HEK293 (cell line): Measurements from ENCODE around the gene CLDN3.

Experiments used
- BCL11B ChIP-seq: fragments of 450-650 bp; formaldehyde crosslinking; IDR thresholded peaks from 2 replicates; pipeline ENCODE4 v1.5.1; 2016; ENCODE audit warnings: low read depth, missing biosample characterization, missing genetic modification characterization
- FEZF1 ChIP-seq: fragments of 450-650 bp; formaldehyde crosslinking; IDR thresholded peaks from 2 replicates; pipeline ENCODE4 v1.5.1; 2016; ENCODE audit warnings: missing biosample characterization, missing genetic modification characterization
- IKZF3 ChIP-seq: fragments of 450-650 bp; IDR thresholded peaks from 2 replicates; pipeline ENCODE4 v1.5.0; 2018; ENCODE audit warnings: missing biosample characterization, mild to moderate bottlenecking, missing genetic modification characterization, moderate library complexity
- KLF10 ChIP-seq: fragments of 450-650 bp; IDR thresholded peaks from 2 replicates; pipeline ENCODE4 v1.5.1; 2018; ENCODE audit warnings: missing biosample characterization, mild to moderate bottlenecking, missing genetic modification characterization
- KLF8 ChIP-seq: fragments of 450-650 bp; formaldehyde crosslinking; IDR thresholded peaks from 2 replicates; pipeline ENCODE4 v1.5.1; 2016; ENCODE audit warnings: missing biosample characterization, missing genetic modification characterization
- OSR2 ChIP-seq: fragments of 450-650 bp; formaldehyde crosslinking; IDR thresholded peaks from 2 replicates; pipeline ENCODE4 v1.5.1; 2016; ENCODE audit warnings: missing biosample characterization, missing genetic modification characterization
- PRDM1 ChIP-seq: fragments of 450-650 bp; formaldehyde crosslinking; IDR thresholded peaks from 2 replicates; pipeline ENCODE4; 2016; ENCODE audit warnings: missing biosample characterization, missing genetic modification characterization
- SALL2 ChIP-seq: fragments of 450-650 bp; formaldehyde crosslinking; IDR thresholded peaks from 2 replicates; pipeline ENCODE4 v1.5.0; 2017; ENCODE audit warnings: missing biosample characterization, mild to moderate bottlenecking, missing genetic modification characterization, borderline replicate concordance
- SP7 ChIP-seq: fragments of 450-650 bp; formaldehyde crosslinking; IDR thresholded peaks from 2 replicates; pipeline ENCODE4 v1.5.1; 2016; ENCODE audit warnings: missing biosample characterization, missing genetic modification characterization
- ZBTB20 ChIP-seq: fragments of 450-650 bp; formaldehyde crosslinking; IDR thresholded peaks from 2 replicates; pipeline ENCODE4 v1.5.1; 2016; ENCODE audit warnings: missing biosample characterization, missing genetic modification characterization
- ZBTB21 ChIP-seq: fragments of 450-650 bp; formaldehyde crosslinking; IDR thresholded peaks from 2 replicates; pipeline ENCODE4 v1.5.1; 2017; ENCODE audit warnings: missing biosample characterization, missing genetic modification characterization
- ZBTB48 ChIP-seq: fragments of 450-650 bp; formaldehyde crosslinking; IDR thresholded peaks from 2 replicates; pipeline ENCODE4 v1.5.1; 2016; ENCODE audit warnings: missing biosample characterization, missing genetic modification characterization
- ZFP37 ChIP-seq: fragments of 450-650 bp; formaldehyde crosslinking; IDR thresholded peaks from 2 replicates; pipeline ENCODE4 v1.5.1; 2016; ENCODE audit warnings: missing biosample characterization, missing genetic modification characterization
- ZNF132 ChIP-seq: fragments of 450-650 bp; formaldehyde crosslinking; IDR thresholded peaks from 2 replicates; pipeline ENCODE4 v1.5.1; 2017; ENCODE audit warnings: missing biosample characterization, missing genetic modification characterization, borderline replicate concordance
- ZNF18 ChIP-seq: fragments of 450-650 bp; formaldehyde crosslinking; IDR thresholded peaks from 2 replicates; pipeline ENCODE4 v1.5.1; 2016; ENCODE audit warnings: missing biosample characterization, missing genetic modification characterization
- ZNF19 ChIP-seq: fragments of 450-650 bp; formaldehyde crosslinking; IDR thresholded peaks from 2 replicates; pipeline ENCODE4; 2016; ENCODE audit warnings: missing biosample characterization, missing genetic modification characterization, low read depth
- ZNF24 ChIP-seq: fragments of 450-650 bp; formaldehyde crosslinking; IDR thresholded peaks from 2 replicates; pipeline ENCODE4 v1.5.1; 2016; ENCODE audit warnings: missing biosample characterization, missing genetic modification characterization
- ZNF473 ChIP-seq: fragments of 450-650 bp; formaldehyde crosslinking; IDR thresholded peaks from 2 replicates; pipeline ENCODE4 v1.5.1; 2017; ENCODE audit warnings: missing biosample characterization, missing genetic modification characterization
- ZNF488 ChIP-seq: fragments of 450-650 bp; formaldehyde crosslinking; IDR thresholded peaks from 2 replicates; pipeline ENCODE4 v1.5.1; 2016; ENCODE audit warnings: missing biosample characterization, missing genetic modification characterization
- ZNF529 ChIP-seq: fragments of 450-650 bp; formaldehyde crosslinking; IDR thresholded peaks from 2 replicates; pipeline ENCODE4 v1.5.1; 2017; ENCODE audit warnings: missing genetic modification characterization, missing biosample characterization; ENCODE audit not compliant: insufficient replicate concordance
- ZNF530 ChIP-seq: fragments of 450-650 bp; formaldehyde crosslinking; IDR thresholded peaks from 2 replicates; pipeline ENCODE4 v1.5.1; 2016; ENCODE audit warnings: low read depth, missing biosample characterization, missing genetic modification characterization
- ZNF585B ChIP-seq: fragments of 450-650 bp; formaldehyde crosslinking; IDR thresholded peaks from 2 replicates; pipeline ENCODE4 v1.5.1; 2016; ENCODE audit warnings: missing biosample characterization, missing genetic modification characterization
- ZNF624 ChIP-seq: fragments of 450-650 bp; formaldehyde crosslinking; IDR thresholded peaks from 2 replicates; pipeline ENCODE4 v1.5.1; 2017; ENCODE audit warnings: missing biosample characterization, missing genetic modification characterization
- ZNF707 ChIP-seq: fragments of 450-650 bp; formaldehyde crosslinking; IDR thresholded peaks from 2 replicates; pipeline ENCODE4 v1.5.1; 2016; ENCODE audit warnings: missing biosample characterization, missing genetic modification characterization
- ZNF747 ChIP-seq: fragments of 450-650 bp; formaldehyde crosslinking; IDR thresholded peaks from 2 replicates; pipeline ENCODE4 v1.5.1; 2016; ENCODE audit warnings: missing biosample characterization, missing genetic modification characterization
- ZNF785 ChIP-seq: fragments of 450-650 bp; formaldehyde crosslinking; IDR thresholded peaks from 2 replicates; pipeline ENCODE4 v1.5.1; 2016; ENCODE audit warnings: missing biosample characterization, missing genetic modification characterization
- TF ChIP-seq, protein P1 (sequence below): fragments of 450-650 bp; formaldehyde crosslinking; IDR thresholded peaks from 2 replicates; pipeline ENCODE4 v1.5.1; 2017; ENCODE audit warnings: missing biosample characterization, missing genetic modification characterization
- TF ChIP-seq, protein P2 (sequence below): fragments of 450-650 bp; formaldehyde crosslinking; IDR thresholded peaks from 2 replicates; pipeline ENCODE4 v1.5.1; 2016; ENCODE audit warnings: missing biosample characterization, missing genetic modification characterization, borderline replicate concordance

The CLDN3 gene

DNA sequence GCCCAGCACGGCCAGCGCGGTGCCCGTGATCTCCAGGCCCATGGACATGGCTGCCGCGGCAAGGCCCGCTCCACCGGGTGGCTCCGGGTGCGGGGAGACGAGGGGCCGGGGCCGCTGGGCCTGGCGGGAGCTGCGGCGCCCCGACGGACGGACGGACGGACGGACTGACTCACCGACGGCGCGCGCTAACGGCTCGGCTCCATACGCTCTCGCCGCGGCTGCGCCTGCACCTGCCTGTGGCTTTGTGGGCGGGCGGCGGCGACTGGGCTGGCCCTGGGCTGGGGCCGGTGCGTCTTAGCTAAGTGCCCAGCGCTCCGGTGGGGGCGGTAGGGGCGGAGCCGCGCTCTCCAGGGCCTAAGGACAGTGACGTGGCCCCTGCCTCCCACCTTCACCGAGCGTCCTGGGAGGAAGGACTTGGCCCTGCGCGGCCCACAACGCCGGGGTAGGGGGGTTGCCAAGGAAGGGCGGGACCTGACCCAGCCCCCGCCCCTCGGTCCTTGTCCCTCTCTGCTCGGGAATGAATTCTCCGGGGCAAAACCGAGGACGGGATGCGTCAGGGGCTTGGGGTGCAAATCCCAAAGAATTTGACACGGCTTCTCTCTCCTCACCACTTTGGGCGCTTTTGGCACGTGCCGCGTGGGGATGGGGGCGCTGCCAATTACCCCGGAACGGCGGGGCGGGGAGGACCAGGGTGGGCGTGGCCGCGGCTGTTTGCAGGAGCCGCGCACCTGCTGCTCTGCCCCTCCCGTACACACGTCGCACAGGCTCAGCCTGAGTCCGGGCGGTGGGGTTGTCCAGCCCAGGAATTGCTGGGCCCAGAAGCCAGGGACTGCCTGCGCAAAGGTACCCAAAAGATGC is at the start of gene CLDN3 (continued):
- TF ChIP-seq OSR2 (tag by site-specific recombination) (no peak), ZBTB20 (tag by site-specific recombination) (no peak), ZNF18 (tag by site-specific recombination) (no peak), ZNF529 (no peak), KLF10 (no peak), BCL11B (no peak), ZNF488 (tag by site-specific recombination) (no peak), ZNF19 (tag by site-specific recombination) (no peak), ZNF747 (no peak), ZNF707 (no peak), ZNF624 (tag by site-specific recombination) (no peak), SALL2 (tag by site-specific recombination) (no peak), ZNF530 (no peak), ZNF585B (tag by site-specific recombination) (no peak), ZBTB21 (no peak), ZNF24 (tag by site-specific recombination) (0 out of 2 replicates have a peak, but pooled peaks have one; percentile 56), KLF8 (tag by site-specific recombination) (0 out of 2 replicates have a peak, but pooled peaks have one; percentile 42), PRDM1 (no peak), SP7 (tag by site-specific recombination) (0 out of 2 replicates have a peak, but pooled peaks have one; percentile 48), ZBTB48 (tag by site-specific recombination) (no peak), ZNF785 (no peak), ZFP37 (tag by site-specific recombination) (no peak), IKZF3 (tag by site-specific recombination) (no peak), ZNF132 (tag by site-specific recombination) (no peak), ZNF473 (tag by site-specific recombination) (no peak), FEZF1 (tag by site-specific recombination) (no peak)
- TF ChIP-seq, protein P1, sequence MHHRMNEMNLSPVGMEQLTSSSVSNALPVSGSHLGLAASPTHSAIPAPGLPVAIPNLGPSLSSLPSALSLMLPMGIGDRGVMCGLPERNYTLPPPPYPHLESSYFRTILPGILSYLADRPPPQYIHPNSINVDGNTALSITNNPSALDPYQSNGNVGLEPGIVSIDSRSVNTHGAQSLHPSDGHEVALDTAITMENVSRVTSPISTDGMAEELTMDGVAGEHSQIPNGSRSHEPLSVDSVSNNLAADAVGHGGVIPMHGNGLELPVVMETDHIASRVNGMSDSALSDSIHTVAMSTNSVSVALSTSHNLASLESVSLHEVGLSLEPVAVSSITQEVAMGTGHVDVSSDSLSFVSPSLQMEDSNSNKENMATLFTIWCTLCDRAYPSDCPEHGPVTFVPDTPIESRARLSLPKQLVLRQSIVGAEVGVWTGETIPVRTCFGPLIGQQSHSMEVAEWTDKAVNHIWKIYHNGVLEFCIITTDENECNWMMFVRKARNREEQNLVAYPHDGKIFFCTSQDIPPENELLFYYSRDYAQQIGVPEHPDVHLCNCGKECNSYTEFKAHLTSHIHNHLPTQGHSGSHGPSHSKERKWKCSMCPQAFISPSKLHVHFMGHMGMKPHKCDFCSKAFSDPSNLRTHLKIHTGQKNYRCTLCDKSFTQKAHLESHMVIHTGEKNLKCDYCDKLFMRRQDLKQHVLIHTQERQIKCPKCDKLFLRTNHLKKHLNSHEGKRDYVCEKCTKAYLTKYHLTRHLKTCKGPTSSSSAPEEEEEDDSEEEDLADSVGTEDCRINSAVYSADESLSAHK (tag by site-specific recombination), result no peak
- TF ChIP-seq, protein P2, sequence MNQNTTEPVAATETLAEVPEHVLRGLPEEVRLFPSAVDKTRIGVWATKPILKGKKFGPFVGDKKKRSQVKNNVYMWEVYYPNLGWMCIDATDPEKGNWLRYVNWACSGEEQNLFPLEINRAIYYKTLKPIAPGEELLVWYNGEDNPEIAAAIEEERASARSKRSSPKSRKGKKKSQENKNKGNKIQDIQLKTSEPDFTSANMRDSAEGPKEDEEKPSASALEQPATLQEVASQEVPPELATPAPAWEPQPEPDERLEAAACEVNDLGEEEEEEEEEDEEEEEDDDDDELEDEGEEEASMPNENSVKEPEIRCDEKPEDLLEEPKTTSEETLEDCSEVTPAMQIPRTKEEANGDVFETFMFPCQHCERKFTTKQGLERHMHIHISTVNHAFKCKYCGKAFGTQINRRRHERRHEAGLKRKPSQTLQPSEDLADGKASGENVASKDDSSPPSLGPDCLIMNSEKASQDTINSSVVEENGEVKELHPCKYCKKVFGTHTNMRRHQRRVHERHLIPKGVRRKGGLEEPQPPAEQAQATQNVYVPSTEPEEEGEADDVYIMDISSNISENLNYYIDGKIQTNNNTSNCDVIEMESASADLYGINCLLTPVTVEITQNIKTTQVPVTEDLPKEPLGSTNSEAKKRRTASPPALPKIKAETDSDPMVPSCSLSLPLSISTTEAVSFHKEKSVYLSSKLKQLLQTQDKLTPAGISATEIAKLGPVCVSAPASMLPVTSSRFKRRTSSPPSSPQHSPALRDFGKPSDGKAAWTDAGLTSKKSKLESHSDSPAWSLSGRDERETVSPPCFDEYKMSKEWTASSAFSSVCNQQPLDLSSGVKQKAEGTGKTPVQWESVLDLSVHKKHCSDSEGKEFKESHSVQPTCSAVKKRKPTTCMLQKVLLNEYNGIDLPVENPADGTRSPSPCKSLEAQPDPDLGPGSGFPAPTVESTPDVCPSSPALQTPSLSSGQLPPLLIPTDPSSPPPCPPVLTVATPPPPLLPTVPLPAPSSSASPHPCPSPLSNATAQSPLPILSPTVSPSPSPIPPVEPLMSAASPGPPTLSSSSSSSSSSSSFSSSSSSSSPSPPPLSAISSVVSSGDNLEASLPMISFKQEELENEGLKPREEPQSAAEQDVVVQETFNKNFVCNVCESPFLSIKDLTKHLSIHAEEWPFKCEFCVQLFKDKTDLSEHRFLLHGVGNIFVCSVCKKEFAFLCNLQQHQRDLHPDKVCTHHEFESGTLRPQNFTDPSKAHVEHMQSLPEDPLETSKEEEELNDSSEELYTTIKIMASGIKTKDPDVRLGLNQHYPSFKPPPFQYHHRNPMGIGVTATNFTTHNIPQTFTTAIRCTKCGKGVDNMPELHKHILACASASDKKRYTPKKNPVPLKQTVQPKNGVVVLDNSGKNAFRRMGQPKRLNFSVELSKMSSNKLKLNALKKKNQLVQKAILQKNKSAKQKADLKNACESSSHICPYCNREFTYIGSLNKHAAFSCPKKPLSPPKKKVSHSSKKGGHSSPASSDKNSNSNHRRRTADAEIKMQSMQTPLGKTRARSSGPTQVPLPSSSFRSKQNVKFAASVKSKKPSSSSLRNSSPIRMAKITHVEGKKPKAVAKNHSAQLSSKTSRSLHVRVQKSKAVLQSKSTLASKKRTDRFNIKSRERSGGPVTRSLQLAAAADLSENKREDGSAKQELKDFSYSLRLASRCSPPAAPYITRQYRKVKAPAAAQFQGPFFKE (tag by site-specific recombination), result no peak; the same call in 1 of the 2 replicates
